B cell (primary cell): ENCODE data around the gene IL4R. TPM values are rescaled to one million over a fixed set of nuclear protein-coding genes. Genes with fewer than 3 reads are reported as not detected.

ENCODE experiments used
- ATAC-seq: fragments of 200-7000 bp; cut with Tn5 transposase; one replicate; pipeline ENCODE4 v1.10.0; 2021; ENCODE audit warnings: low read depth, mild to moderate bottlenecking, moderate number of reproducible peaks, moderate library complexity
- CTCF ChIA-PET: fragments of 350-600 bp; sonication (Branson Sonifier 250); formaldehyde crosslinking; loops from one replicate; lab custom pipeline; 2021; ENCODE audit warnings: antibody characterized with exemption, inconsistent platforms; lab: Charles Lee
- POLR2A ChIA-PET: fragments of 350-600 bp; sonication (Branson Sonifier 250); formaldehyde crosslinking; loops from one replicate; lab custom pipeline; 2021; ENCODE audit warnings: antibody characterized with exemption; lab: Charles Lee
- DNase-seq: peaks from one replicate; pipeline ENCODE4 v3.0.0; 2013
- H2AFZ ChIP-seq: 2 replicates; pipeline ENCODE4 v1.6.1; 2012; ENCODE audit warnings: mild to moderate bottlenecking, low read depth, low read length; ENCODE audit not compliant: insufficient read depth, poor library complexity, severe bottlenecking
- H3K27ac ChIP-seq, 2 donors: 1 replicate in 1 of 2; 2 replicates in 1 of 2; pipeline ENCODE4 v1.5.1; 2012 to 2013; ENCODE audit warnings: low read length in 2 of 2, mild to moderate bottlenecking in 2 of 2, moderate library complexity in 1 of 2
- H3K27me3 ChIP-seq, 4 experiments: fragments of 200-600 bp in 1 of 4; sonication (generic) in 1 of 4; replicated peaks in 1 of 4; 1 replicate in 2 of 4; 2 replicates in 2 of 4; pipeline versions ENCODE4 v1.6.1 to v1.7.0; 2013 to 2016; ENCODE audit warnings: low read length in 3 of 4, mild to moderate bottlenecking in 2 of 4, mixed read lengths in 1 of 4, moderate library complexity in 1 of 4; ENCODE audit not compliant: insufficient read depth in 4 of 4, control insufficient read depth in 3 of 4; ENCODE audit errors: control extremely low read depth in 1 of 4
- H3K36me3 ChIP-seq, 2 experiments: replicated peaks in 1 of 2; 1 replicate in 1 of 2; 2 replicates in 1 of 2; pipeline versions ENCODE4 v1.6.1 to v1.7.1; 2013; ENCODE audit warnings: low read length in 1 of 2; ENCODE audit not compliant: insufficient read depth in 2 of 2, control insufficient read depth in 1 of 2; ENCODE audit errors: control extremely low read depth in 1 of 2, extremely low read depth in 1 of 2
- H3K4me1 ChIP-seq, 2 donors: fragments of 200-600 bp in 1 of 2; sonication (generic) in 1 of 2; 1 replicate in 1 of 2; 2 replicates in 1 of 2; pipeline versions ENCODE4 v1.5.1 to v1.6.1; 2013 to 2017; ENCODE audit warnings: low read length in 2 of 2; ENCODE audit not compliant: control insufficient read depth in 2 of 2, insufficient read depth in 2 of 2
- H3K4me2 ChIP-seq: replicated peaks from 2 replicates; pipeline ENCODE3; 2012; ENCODE audit warnings: mild to moderate bottlenecking, low read depth, low read length; ENCODE audit not compliant: poor library complexity, severe bottlenecking
- H3K4me3 ChIP-seq, 5 experiments: fragments of 200-600 bp in 1 of 5; sonication (generic) in 1 of 5; 1 replicate in 3 of 5; 2 replicates in 2 of 5; pipeline versions ENCODE4 v1.5.1 to v1.7.0; 2011 to 2016; ENCODE audit warnings: low read length in 4 of 5, mild to moderate bottlenecking in 4 of 5, low read depth in 2 of 5, control low read depth in 1 of 5, moderate library complexity in 1 of 5; ENCODE audit not compliant: insufficient read depth in 1 of 5; ENCODE audit errors: control extremely low read depth in 1 of 5, extremely low read depth in 1 of 5
- H3K79me2 ChIP-seq: fragments of 200-600 bp; sonication (generic); one replicate; pipeline ENCODE4 v1.6.0; 2016; ENCODE audit warnings: low read length; ENCODE audit not compliant: control insufficient read depth, insufficient read depth
- H3K9ac ChIP-seq: fragments of 200-600 bp; sonication (generic); 2 replicates; pipeline ENCODE4 v1.6.1; 2017; ENCODE audit warnings: mild to moderate bottlenecking, low read length, moderate library complexity
- H3K9me3 ChIP-seq, 3 donors: one replicate each; pipeline versions ENCODE4 v1.6.1 to v1.7.1; 2013; ENCODE audit warnings: low read length in 2 of 3; ENCODE audit not compliant: control insufficient read depth in 2 of 3, insufficient read depth in 1 of 3; ENCODE audit errors: control extremely low read depth in 1 of 3
- H4K20me1 ChIP-seq: 2 replicates; pipeline ENCODE4 v1.6.0; 2012; ENCODE audit warnings: mild to moderate bottlenecking, low read length; ENCODE audit not compliant: insufficient read depth, control insufficient read depth, poor library complexity, severe bottlenecking
- H3K27ac Mint-ChIP-seq: one replicate; pipeline ENCODE4 v1.8.0; 2021; ENCODE audit warnings: mixed read lengths
- H3K27me3 Mint-ChIP-seq: one replicate; pipeline ENCODE4 v1.8.0; 2021; ENCODE audit warnings: mixed read lengths
- H3K4me1 Mint-ChIP-seq: one replicate; pipeline ENCODE4 v1.8.0; 2021; ENCODE audit warnings: mixed read lengths
- H3K4me3 Mint-ChIP-seq: one replicate; pipeline ENCODE4 v1.8.0; 2021; ENCODE audit warnings: mixed read lengths
- H3K9me3 Mint-ChIP-seq: one replicate; pipeline ENCODE4 v1.8.0; 2022; ENCODE audit warnings: mixed read lengths; ENCODE audit not compliant: insufficient read depth
- WGBS: methylation state at CpG from one replicate; pipeline ENCODE4 v1.1.5; 2013; ENCODE audit warnings: missing lambda C conversion rate; ENCODE audit not compliant: insufficient coverage; 5-methylcytosine and 5-hydroxymethylcytosine counted together
- intact Hi-C: fragments of 100-400 bp; cut with micrococcal nuclease; formaldehyde crosslinking; loops from one replicate; pipeline ENCODE4 v1.10.0; 2022
- polyA plus RNA-seq: library from polyadenylated mRNA; depleted of rRNA; stranded (reverse); fragments of >200 nt; gene quantifications from 2 replicates; pipeline ENCODE4 v1.2.3, GENCODE V29; 2012
- total RNA-seq, 2 donors: library from RNA; stranded (reverse); fragments of 120-200 nt in 1 of 2; gene quantifications; 1 replicate in 1 of 2; 2 replicates in 1 of 2; pipeline versions ENCODE4 v1.2.3 to v1.2.4, GENCODE V29; 2013 to 2022
- TF ChIP-seq, protein P1 (sequence below): fragments of 200-600 bp; IDR thresholded peaks from one replicate; pipeline ENCODE4 v1.8.0; 2022; ENCODE audit warnings: antibody characterized with exemption, mild to moderate bottlenecking

IL4R gene
- total and polyA plus RNA-seq, 2 donors (not counting 1 experiment from before 2014, with no cell fraction given): 311 to 966 TPM

DNA sequence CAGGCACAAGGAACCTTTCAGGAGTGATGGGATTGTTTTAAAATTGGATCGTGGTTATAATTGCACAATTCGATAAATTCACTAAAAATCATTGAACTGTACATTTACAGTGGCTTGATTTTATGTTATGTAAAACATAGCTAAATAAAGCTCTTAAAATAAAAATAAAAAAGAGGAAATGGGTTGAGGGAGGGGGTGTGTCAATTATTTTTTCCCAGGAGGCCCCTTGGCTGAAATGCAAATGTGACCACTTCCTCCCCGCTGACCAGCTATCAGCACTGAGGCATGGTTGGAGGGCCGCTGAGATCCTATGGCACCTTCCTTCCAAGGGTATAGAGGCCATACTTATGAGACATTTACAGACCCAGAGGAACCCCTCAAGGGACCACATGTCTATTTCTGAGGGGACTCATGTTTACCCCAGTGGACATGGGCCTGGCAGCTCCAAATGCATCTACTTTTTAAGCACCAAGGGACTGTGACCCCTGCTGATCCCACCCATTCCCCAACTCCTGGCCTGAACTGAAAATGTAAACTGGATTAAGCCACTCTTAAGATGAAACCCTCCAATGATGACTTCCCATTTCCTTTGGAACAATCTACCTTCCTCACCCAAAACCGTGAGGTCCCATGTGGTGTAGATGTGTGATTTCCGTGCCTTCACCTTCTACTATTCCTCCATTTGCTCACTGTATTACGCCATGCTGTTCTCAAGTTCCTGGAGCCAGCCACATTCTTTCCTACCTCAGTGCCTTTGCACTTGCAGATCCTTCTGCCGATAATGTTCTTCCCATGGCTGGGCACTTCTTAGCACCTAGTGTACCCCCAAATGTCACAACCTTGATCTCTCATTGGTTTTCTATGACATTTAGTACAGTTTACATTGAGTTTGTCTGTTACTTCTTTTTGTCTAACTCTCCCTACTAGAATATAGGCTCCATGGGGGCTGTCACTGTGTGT lies 85.4 kb downstream of the IL4R start:
- peak overlapping the region; percentile 89 for H3K27ac Mint-ChIP-seq
- Histone ChIP-seq H3K36me3 (peaks cover 0 to 2% of the 10 kb centered on the region in 2 experiments), H2AFZ (no peak overlapping the region), H4K20me1 (peaks cover 7% of the 10 kb centered on the region), H3K9ac (peak overlapping the region; percentile 34), H3K4me3 (peak overlapping the region in 3 of 5 experiments; percentile 13 to 50 (median 24)), H3K4me1 (peaks cover 59 to 72% of the 10 kb centered on the region in 2 donors), H3K9me3 (peaks cover 7 to 24% (median 17%) of the 10 kb centered on the region in 3 donors), H3K4me2 (peak overlapping the region; percentile 80), H3K27me3 (no peaks in the 10 kb centered on the region), H3K27ac (peak overlapping the region; percentile 66 to 82), H3K79me2 (peaks cover 21% of the 10 kb centered on the region)
- CTCF ChIA-PET: interaction anchor here (0.9 to 1.8 kb wide), 8 partner anchors 21 to 281 kb away, joined by 3 to 10 read pairs (median 4); no protein-coding TSS in a partner anchor
- H3K4me1 Mint-ChIP-seq: peaks cover 72% of the 10 kb centered on the region
- ATAC-seq (peak; percentile 31), DNase-seq (peak; percentile 82)
- intact Hi-C loops: loop anchor here (1.0 to 5.0 kb wide), 4 partner anchors 27 to 743 kb away; partner anchors contain the start of gene KDM8
- H3K9me3 Mint-ChIP-seq: peaks cover 12% of the 10 kb centered on the region
- POLR2A ChIA-PET: interaction anchor here (0.9 to 3.9 kb wide), 8 partner anchors 9 to 196 kb away, joined by 3 to 20 read pairs (median 4); partner anchors contain the start of gene KDM8
- H3K4me3 Mint-ChIP-seq: peak overlapping the region; percentile 88
- WGBS: 17% methylated on average over 4 of the region's 8 CpGs
- TF ChIP-seq, protein P1, sequence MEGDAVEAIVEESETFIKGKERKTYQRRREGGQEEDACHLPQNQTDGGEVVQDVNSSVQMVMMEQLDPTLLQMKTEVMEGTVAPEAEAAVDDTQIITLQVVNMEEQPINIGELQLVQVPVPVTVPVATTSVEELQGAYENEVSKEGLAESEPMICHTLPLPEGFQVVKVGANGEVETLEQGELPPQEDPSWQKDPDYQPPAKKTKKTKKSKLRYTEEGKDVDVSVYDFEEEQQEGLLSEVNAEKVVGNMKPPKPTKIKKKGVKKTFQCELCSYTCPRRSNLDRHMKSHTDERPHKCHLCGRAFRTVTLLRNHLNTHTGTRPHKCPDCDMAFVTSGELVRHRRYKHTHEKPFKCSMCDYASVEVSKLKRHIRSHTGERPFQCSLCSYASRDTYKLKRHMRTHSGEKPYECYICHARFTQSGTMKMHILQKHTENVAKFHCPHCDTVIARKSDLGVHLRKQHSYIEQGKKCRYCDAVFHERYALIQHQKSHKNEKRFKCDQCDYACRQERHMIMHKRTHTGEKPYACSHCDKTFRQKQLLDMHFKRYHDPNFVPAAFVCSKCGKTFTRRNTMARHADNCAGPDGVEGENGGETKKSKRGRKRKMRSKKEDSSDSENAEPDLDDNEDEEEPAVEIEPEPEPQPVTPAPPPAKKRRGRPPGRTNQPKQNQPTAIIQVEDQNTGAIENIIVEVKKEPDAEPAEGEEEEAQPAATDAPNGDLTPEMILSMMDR: no peak
- H3K27me3 Mint-ChIP-seq: no peaks in the 10 kb centered on the region
